Osteocyte (in vitro differentiated cells): ENCODE results near the gene SPTLC1. TPM values are rescaled to one million over a fixed set of nuclear protein-coding genes. Genes with fewer than 3 reads are reported as not detected.
"Not testable (repeated sequence)": the region's sequence is repeated elsewhere in the genome, so short reads cannot be mapped to it uniquely, and the experiment has no call there.

ENCODE experiments used
- DNase-seq: peaks from one replicate; pipeline ENCODE4 v3.0.0; 2021; ENCODE audit warnings: mixed read lengths; ENCODE audit not compliant: unreplicated experiment; ENCODE audit errors: extremely low spot score
- H3K27ac Mint-ChIP-seq: one replicate; pipeline ENCODE4 v1.8.0; 2021; ENCODE audit warnings: mild to moderate bottlenecking, mixed read lengths; ENCODE audit not compliant: unreplicated experiment
- H3K27me3 Mint-ChIP-seq: one replicate; pipeline ENCODE4 v1.8.0; 2021; ENCODE audit warnings: mixed read lengths; ENCODE audit not compliant: unreplicated experiment
- H3K36me3 Mint-ChIP-seq: one replicate; pipeline ENCODE4 v1.8.0; 2021; ENCODE audit warnings: mixed read lengths; ENCODE audit not compliant: unreplicated experiment
- H3K4me1 Mint-ChIP-seq: one replicate; pipeline ENCODE4 v1.8.0; 2021; ENCODE audit warnings: mixed read lengths; ENCODE audit not compliant: unreplicated experiment
- H3K4me3 Mint-ChIP-seq: one replicate; pipeline ENCODE4 v1.8.0; 2021; ENCODE audit warnings: mild to moderate bottlenecking, moderate library complexity, mixed read lengths; ENCODE audit not compliant: unreplicated experiment
- H3K9me3 Mint-ChIP-seq: one replicate; pipeline ENCODE4 v1.8.0; 2021; ENCODE audit warnings: mixed read lengths; ENCODE audit not compliant: unreplicated experiment
- CTCF ChIP-seq: fragments of 200-600 bp; sonication (generic); IDR thresholded peaks from 2 replicates; pipeline ENCODE4 v1.5.0; 2021; ENCODE audit warnings: antibody characterized with exemption, mild to moderate bottlenecking, moderate library complexity
- total RNA-seq: library from RNA; stranded (reverse); gene quantifications from 2 replicates; pipeline ENCODE4 v1.2.1, GENCODE V29; 2021

The SPTLC1 gene
- total RNA-seq, 1 donor from 2014 or later = 93.9 TPM

DNA sequence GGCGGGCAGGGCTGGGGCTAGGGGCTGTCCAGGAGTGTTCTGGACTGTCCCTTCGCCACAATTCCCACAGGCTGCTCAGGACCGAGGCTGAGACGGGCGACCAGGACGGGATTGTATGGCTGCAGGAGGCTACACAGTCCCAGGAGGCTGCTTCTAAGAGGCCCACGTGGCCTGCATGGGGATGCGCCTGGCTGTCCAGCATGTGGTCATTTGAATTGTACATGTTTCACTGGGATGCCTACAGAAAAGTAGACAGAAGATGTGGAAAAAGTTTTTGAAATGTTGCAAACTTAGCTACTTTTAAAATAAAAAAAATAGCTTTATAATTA is 32.6 kb upstream of the SPTLC1 start:
- no peak overlapping the region for H3K4me3 Mint-ChIP-seq
- H3K27me3 Mint-ChIP-seq = no peaks in the 10 kb centered on the region
- peaks cover 9% of the 10 kb centered on the region for H3K36me3 Mint-ChIP-seq
- H3K27ac Mint-ChIP-seq = peak overlapping the region; percentile 97
- no peak for DNase-seq
- H3K4me1 Mint-ChIP-seq = peaks cover 44% of the 10 kb centered on the region
- no peak for TF ChIP-seq CTCF
- no peaks in the 10 kb centered on the region for H3K9me3 Mint-ChIP-seq

DNA sequence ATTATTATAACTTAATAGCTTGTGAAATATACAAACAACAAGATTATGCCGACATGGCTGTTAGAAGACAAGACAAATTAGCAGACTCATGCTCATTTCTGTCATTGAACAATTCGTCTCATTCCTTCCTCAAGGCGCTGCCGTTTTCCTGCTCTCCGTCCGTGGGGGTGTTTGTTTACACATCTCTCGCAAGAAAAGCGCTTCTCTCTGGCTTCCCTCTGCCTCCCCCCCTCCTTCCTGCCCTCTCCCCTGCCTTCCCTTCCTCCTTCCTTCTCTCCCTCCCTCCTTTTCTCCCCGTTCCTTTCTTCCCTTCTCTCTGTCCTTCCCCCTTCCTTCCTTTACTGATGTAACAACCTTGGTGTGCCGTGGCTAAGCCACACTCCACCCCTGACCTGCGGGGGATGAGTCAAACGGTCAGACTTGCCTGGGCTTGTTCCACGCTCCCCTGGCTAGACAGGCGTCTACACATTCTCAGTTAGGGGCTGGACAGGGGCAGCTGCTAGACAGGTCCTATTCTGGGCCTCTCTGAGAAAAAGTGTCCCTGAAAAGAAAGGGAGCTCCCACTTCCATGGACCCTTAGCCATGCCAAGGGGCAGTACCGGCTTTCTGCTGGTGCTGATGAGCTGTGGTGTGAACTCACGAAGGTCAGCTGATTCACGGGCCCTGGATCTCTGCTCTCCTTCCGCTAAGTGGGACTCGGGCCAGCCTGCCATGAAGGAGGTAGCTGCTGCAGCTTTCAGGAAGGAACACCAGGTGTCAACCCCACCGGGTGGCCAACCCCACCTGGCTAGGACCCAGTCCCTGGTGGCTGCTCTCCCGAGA is 32.0 kb upstream of the SPTLC1 start:
- peaks cover 9% of the 10 kb centered on the region for H3K36me3 Mint-ChIP-seq
- TF ChIP-seq CTCF = peak; percentile 40
- peak; percentile 86 for DNase-seq
- peaks cover 50% of the 10 kb centered on the region for H3K4me1 Mint-ChIP-seq
- H3K27ac Mint-ChIP-seq = peak overlapping the region; percentile 97
- H3K9me3 Mint-ChIP-seq = no peaks in the 10 kb centered on the region
- H3K27me3 Mint-ChIP-seq = no peaks in the 10 kb centered on the region
- H3K4me3 Mint-ChIP-seq = peak overlapping the region; percentile 60

GRCh38 chr9:92146610-92147009 is 31.4 kb upstream of the SPTLC1 start:
- TF ChIP-seq CTCF = no peak
- H3K27ac Mint-ChIP-seq = peak overlapping the region; percentile 97
- H3K4me1 Mint-ChIP-seq = peaks cover 55% of the 10 kb centered on the region
- no peaks in the 10 kb centered on the region for H3K27me3 Mint-ChIP-seq
- peak; percentile 57 for DNase-seq
- H3K36me3 Mint-ChIP-seq = peaks cover 9% of the 10 kb centered on the region
- H3K4me3 Mint-ChIP-seq = no peak overlapping the region
- H3K9me3 Mint-ChIP-seq = no peaks in the 10 kb centered on the region

GRCh38 chr9:92145784-92146183 is 30.6 kb upstream of the SPTLC1 start:
- not testable (repeated sequence) for DNase-seq, H3K9me3 Mint-ChIP-seq, H3K4me3 Mint-ChIP-seq, H3K27me3 Mint-ChIP-seq, H3K36me3 Mint-ChIP-seq
- Mint-ChIP-seq H3K27ac (peak overlapping the region; percentile 97), H3K4me1 (peaks cover 58% of the 10 kb centered on the region)

GRCh38 chr9:92142329-92142728 is 27.1 kb upstream of the SPTLC1 start:
- peak overlapping the region; percentile 74 for H3K4me3 Mint-ChIP-seq
- peak; percentile 77 for DNase-seq
- H3K27ac Mint-ChIP-seq = no peak overlapping the region
- no peaks in the 10 kb centered on the region for H3K27me3 Mint-ChIP-seq
- peaks cover 56% of the 10 kb centered on the region for H3K4me1 Mint-ChIP-seq
- H3K9me3 Mint-ChIP-seq = no peaks in the 10 kb centered on the region
- TF ChIP-seq CTCF = no peak
- H3K36me3 Mint-ChIP-seq = peaks cover 9% of the 10 kb centered on the region
